Fibroblast of villous mesenchyme (primary cell): ENCODE results near the gene ZDHHC1. TPM values are rescaled to one million over a fixed set of nuclear protein-coding genes. Genes with fewer than 3 reads are reported as not detected.
A peak's percentile ranks its signal among the peaks of the same experiment; 100 is the strongest.

ENCODE experiments used
- DNase-seq: peaks from one replicate; pipeline ENCODE4 v3.0.0-alpha.2; 2010; ENCODE audit warnings: low read depth
- H3K4me3 ChIP-seq: 2 replicates; pipeline ENCODE4 v1.5.1; 2011; ENCODE audit warnings: low read depth, mild to moderate bottlenecking, low read length
- total RNA-seq: library from RNA; depleted of rRNA; stranded (reverse); fragments of >200 nt; gene quantifications from 2 replicates; pipeline ENCODE4 v1.2.3, GENCODE V29; 2012
- TF ChIP-seq, protein P1 (sequence below): IDR thresholded peaks from 2 replicates; pipeline ENCODE4 v1.5.1; 2012; ENCODE audit warnings: low read depth, mild to moderate bottlenecking, low read length; ENCODE audit not compliant: insufficient read depth

ZDHHC1 gene, protein sequence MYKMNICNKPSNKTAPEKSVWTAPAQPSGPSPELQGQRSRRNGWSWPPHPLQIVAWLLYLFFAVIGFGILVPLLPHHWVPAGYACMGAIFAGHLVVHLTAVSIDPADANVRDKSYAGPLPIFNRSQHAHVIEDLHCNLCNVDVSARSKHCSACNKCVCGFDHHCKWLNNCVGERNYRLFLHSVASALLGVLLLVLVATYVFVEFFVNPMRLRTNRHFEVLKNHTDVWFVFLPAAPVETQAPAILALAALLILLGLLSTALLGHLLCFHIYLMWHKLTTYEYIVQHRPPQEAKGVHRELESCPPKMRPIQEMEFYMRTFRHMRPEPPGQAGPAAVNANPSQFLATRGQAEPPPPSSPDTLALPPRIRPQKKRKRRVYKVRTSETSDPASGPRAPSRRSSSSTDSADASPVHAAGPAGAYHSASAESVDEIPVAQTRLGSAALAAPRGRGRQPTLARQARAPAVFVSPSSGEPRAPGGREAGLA
- 5.2 and 8.1 TPM in 2 replicates for total RNA-seq

DNA sequence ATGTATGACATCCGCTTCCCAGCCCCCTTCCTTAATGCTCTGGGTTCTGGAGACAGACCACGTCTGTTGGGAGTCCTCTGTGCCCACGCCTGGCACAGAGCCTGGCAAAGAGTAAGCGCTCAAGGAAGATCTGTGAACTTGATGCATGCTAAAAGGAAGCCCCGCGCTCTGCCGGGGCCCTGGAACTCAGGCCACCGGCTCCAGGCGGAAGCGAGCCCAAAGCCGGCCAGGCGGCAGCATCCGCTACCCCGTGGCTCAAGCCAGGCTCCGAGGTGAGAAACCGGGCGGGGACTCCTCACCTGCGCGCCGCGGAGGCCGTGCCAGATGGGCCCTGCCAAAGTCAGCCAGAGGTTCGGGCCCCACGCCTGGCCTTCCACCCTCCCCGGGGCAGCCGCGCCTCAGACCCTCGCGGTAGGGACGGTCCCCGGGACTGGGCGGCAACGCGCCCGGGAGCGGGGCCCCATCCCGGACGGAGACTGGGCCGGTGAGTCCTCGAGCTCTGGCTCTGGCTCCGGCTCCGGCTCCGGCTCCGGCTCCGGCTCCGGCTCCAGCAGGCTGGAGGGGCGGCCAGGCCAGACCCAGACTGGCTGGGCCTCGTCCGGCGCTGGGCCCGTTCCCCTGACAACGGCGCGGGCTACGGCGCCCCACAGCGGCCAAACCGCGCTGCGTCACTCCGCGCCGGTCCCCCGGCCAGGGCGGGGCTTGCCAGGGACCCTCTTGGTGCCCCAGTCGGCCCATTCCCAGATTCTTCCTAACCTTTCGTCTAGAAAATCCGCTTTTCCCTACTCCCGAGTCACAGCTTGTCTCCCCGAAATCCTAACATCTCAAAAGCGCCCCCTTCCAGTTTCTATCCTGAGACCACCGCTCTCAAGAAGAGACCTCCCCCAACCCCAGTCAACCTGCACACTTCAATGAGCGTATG lies at the start of gene ZDHHC1:
ZDHHC1 (minus strand) TSS at position 606 of the 922 bp plus-strand sequence. CDS start 8,702 bp downstream, outside the sequence.
- DNase-seq: peak; percentile 62
- TF ChIP-seq, protein P1, sequence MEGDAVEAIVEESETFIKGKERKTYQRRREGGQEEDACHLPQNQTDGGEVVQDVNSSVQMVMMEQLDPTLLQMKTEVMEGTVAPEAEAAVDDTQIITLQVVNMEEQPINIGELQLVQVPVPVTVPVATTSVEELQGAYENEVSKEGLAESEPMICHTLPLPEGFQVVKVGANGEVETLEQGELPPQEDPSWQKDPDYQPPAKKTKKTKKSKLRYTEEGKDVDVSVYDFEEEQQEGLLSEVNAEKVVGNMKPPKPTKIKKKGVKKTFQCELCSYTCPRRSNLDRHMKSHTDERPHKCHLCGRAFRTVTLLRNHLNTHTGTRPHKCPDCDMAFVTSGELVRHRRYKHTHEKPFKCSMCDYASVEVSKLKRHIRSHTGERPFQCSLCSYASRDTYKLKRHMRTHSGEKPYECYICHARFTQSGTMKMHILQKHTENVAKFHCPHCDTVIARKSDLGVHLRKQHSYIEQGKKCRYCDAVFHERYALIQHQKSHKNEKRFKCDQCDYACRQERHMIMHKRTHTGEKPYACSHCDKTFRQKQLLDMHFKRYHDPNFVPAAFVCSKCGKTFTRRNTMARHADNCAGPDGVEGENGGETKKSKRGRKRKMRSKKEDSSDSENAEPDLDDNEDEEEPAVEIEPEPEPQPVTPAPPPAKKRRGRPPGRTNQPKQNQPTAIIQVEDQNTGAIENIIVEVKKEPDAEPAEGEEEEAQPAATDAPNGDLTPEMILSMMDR: peak; percentile 20
- peak within 1 kb of the TSS; percentile 78 for H3K4me3 ChIP-seq

DNA sequence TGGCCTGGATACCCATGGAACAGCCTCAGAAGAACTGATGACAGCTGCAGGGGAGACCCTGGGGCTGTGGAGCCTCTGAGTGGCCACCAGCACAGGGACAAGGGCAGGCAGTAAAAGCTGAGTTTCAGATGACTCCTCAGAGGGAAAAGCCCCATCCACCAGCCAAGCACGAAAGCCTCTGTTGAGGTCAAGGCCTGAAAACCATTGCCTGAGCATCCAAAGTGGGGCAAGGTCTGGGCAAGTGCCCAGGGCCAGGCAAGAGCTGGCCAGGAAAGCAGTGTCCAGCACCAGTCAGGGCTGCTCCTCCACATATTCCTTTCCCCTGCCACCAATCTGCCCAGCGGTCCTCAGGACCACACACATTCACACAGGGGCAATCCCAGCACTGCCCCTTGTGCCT lies 48.3 kb upstream of the ZDHHC1 start:
- no peak overlapping the region for H3K4me3 ChIP-seq
- TF ChIP-seq, protein P1: no peak
- DNase-seq: no peak

DNA sequence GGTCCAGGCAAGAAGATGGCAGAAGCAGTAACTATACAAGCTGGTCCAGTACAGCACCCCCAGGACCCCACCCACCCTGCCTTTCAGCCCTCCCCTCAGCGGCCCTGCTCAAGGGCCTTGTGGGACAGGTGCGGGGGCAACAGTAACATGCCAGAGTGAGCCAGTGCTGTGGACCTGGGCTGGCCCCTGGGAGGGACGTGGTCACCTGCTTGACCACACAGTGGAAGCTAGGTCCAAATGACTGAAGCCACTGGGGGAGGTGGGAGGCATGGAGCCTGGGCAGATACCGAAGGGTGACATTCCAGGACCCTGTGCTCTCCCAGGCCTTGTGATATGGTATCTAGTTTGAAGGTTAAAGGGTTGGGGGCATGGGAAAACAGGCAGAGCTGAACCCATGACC lies 47.4 kb upstream of the ZDHHC1 start:
- no peak for DNase-seq
- no peak overlapping the region for H3K4me3 ChIP-seq
- TF ChIP-seq, protein P1: no peak

DNA sequence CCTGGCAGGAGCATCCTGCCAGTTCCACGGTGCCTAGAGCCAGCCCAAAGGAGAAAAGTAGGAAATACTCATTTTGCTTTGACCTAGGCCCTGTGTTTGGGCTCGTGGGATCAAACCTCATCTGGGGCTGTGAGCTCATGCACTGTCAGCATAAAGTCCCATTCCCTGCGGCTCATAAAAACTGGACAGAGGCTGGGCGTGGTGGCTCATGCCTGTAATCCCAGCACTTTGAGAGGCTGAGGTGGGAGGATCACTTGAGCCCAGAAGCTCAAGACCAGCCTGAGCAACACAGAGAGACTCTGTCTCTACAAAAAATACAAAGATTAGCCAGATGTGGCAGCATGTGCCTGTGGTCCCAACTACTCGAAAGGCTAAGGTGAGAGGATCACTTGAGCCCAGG lies 46.8 kb upstream of the ZDHHC1 start:
- H3K4me3 ChIP-seq: no peak overlapping the region
- DNase-seq: peak; percentile 75
- TF ChIP-seq, protein P1: no peak

- TF ChIP-seq, protein P1: no peak
- DNase-seq: no peak
- no peak overlapping the region for H3K4me3 ChIP-seq
Measured at GRCh38 chr16:67462279-67462655, 46.0 kb upstream of the ZDHHC1 start.

- H3K4me3 ChIP-seq: no peak overlapping the region
- no peak for DNase-seq
- TF ChIP-seq, protein P1: no peak
Measured at GRCh38 chr16:67461600-67462278, 45.5 kb upstream of the ZDHHC1 start.
